Activated naive CD4-positive, alpha-beta T cell treated with anti-CD3 and anti-CD28 coated beads, Interleukin-2, amount 50 U/mL, for 72 hours (primary cell): ENCODE measurements around the gene SLC6A19. TPM values are rescaled to one million over a fixed set of nuclear protein-coding genes. Genes with fewer than 3 reads are reported as not detected.

ENCODE experiments used
- ATAC-seq, 2 donors: fragments of 150-1000 bp; cut with Tn5 transposase; 2 replicates each; pipeline ENCODE4 v1.10.0; 2021; ENCODE audit warnings: mild to moderate bottlenecking in 2 of 2, moderate library complexity in 2 of 2
- DNase-seq, 2 donors: peaks; one replicate each; pipeline ENCODE4 v3.0.0; 2021 to 2022; ENCODE audit warnings: low spot score in 2 of 2
- H3K27ac Mint-ChIP-seq, 2 donors: one replicate each; pipeline ENCODE4 v1.8.0; 2022; ENCODE audit warnings: mild to moderate bottlenecking in 2 of 2, mixed read lengths in 2 of 2
- H3K36me3 Mint-ChIP-seq, 2 donors: one replicate each; pipeline ENCODE4 v1.8.0; 2022; ENCODE audit warnings: mixed read lengths in 2 of 2
- H3K9me3 Mint-ChIP-seq, 2 donors: one replicate each; pipeline ENCODE4 v1.8.0; 2022; ENCODE audit warnings: mixed read lengths in 2 of 2
- total RNA-seq, 2 donors: library from RNA; stranded (reverse); gene quantifications; one replicate each; pipeline ENCODE4 v1.2.3, GENCODE V29; 2022

The SLC6A19 gene
- total RNA-seq, 2 donors from 2014 or later, result not detected

GRCh38 chr5:1231354-1231905 is 30.0 kb downstream of the SLC6A19 start:
- Mint-ChIP-seq H3K27ac (no peak overlapping the region), H3K9me3 (peaks cover 7 to 8% of the 10 kb centered on the region in 2 donors), H3K36me3 (peaks cover 7 to 8% of the 10 kb centered on the region in 2 donors)
- DNase-seq (no peak), ATAC-seq (no peak)

GRCh38 chr5:1232780-1233179 is 31.4 kb downstream of the SLC6A19 start:
- peaks cover 8 to 10% of the 10 kb centered on the region in 2 donors for H3K9me3 Mint-ChIP-seq
- no peak overlapping the region for H3K27ac Mint-ChIP-seq
- ATAC-seq (no peak), DNase-seq (no peak)
- peaks cover 7 to 11% of the 10 kb centered on the region in 2 donors for H3K36me3 Mint-ChIP-seq

- H3K27ac Mint-ChIP-seq, result no peak overlapping the region
- peaks cover 7 to 11% of the 10 kb centered on the region in 2 donors for H3K36me3 Mint-ChIP-seq
- ATAC-seq (no peak), DNase-seq (no peak)
- peaks cover 8 to 10% of the 10 kb centered on the region in 2 donors for H3K9me3 Mint-ChIP-seq
Measured at GRCh38 chr5:1235379-1235778, 34.0 kb downstream of the SLC6A19 start.

GRCh38 chr5:1235838-1236237 is 34.4 kb downstream of the SLC6A19 start:
- peaks cover 8 to 10% of the 10 kb centered on the region in 2 donors for H3K9me3 Mint-ChIP-seq
- no peak for ATAC-seq
- no peak for DNase-seq
- H3K27ac Mint-ChIP-seq, result no peak overlapping the region
- H3K36me3 Mint-ChIP-seq, result peaks cover 7 to 11% of the 10 kb centered on the region in 2 donors

GRCh38 chr5:1239505-1240251 is 38.3 kb downstream of the SLC6A19 start:
- DNase-seq (no peak), ATAC-seq (no peak)
- Mint-ChIP-seq H3K36me3 (peaks cover 7 to 11% of the 10 kb centered on the region in 2 donors), H3K9me3 (peaks cover 8 to 10% of the 10 kb centered on the region in 2 donors), H3K27ac (no peak overlapping the region)

GRCh38 chr5:1240496-1241260 is 39.3 kb downstream of the SLC6A19 start:
- no peak for DNase-seq
- peaks cover 6 to 11% of the 10 kb centered on the region in 2 donors for H3K36me3 Mint-ChIP-seq
- no peak overlapping the region for H3K27ac Mint-ChIP-seq
- H3K9me3 Mint-ChIP-seq, result peaks cover 6 to 9% of the 10 kb centered on the region in 2 donors
- ATAC-seq, result no peak

- no peak for DNase-seq
- peaks cover 0 to 1% of the 10 kb centered on the region in 2 donors for H3K36me3 Mint-ChIP-seq
- no peak for ATAC-seq
- H3K9me3 Mint-ChIP-seq, result peaks cover 0 to under 1% of the 10 kb centered on the region in 2 donors
- H3K27ac Mint-ChIP-seq, result no peak overlapping the region
Measured at GRCh38 chr5:1241509-1242080, 40.2 kb downstream of the SLC6A19 start.

- no peak for ATAC-seq
- DNase-seq, result no peak
- Mint-ChIP-seq H3K27ac (no peak overlapping the region), H3K9me3 (no peaks in the 10 kb centered on the region), H3K36me3 (no peaks in the 10 kb centered on the region)
Measured at GRCh38 chr5:1242733-1243486, 41.5 kb downstream of the SLC6A19 start.

- Mint-ChIP-seq H3K27ac (no peak overlapping the region), H3K36me3 (no peaks in the 10 kb centered on the region), H3K9me3 (no peaks in the 10 kb centered on the region)
- ATAC-seq, result no peak
- DNase-seq, result no peak
Measured at GRCh38 chr5:1243487-1244130, 42.2 kb downstream of the SLC6A19 start.

GRCh38 chr5:1244255-1244654 is 42.9 kb downstream of the SLC6A19 start:
- Mint-ChIP-seq H3K36me3 (no peaks in the 10 kb centered on the region), H3K9me3 (no peaks in the 10 kb centered on the region), H3K27ac (no peak overlapping the region)
- no peak for ATAC-seq
- DNase-seq, result no peak

GRCh38 chr5:1244976-1245375 is 43.6 kb downstream of the SLC6A19 start:
- ATAC-seq (no peak), DNase-seq (no peak)
- no peaks in the 10 kb centered on the region for H3K9me3 Mint-ChIP-seq
- H3K27ac Mint-ChIP-seq, result no peak overlapping the region
- no peaks in the 10 kb centered on the region for H3K36me3 Mint-ChIP-seq

- DNase-seq, result no peak
- Mint-ChIP-seq H3K9me3 (no peaks in the 10 kb centered on the region), H3K36me3 (no peaks in the 10 kb centered on the region), H3K27ac (no peak overlapping the region)
- no peak for ATAC-seq
Measured at GRCh38 chr5:1245905-1246576, 44.6 kb downstream of the SLC6A19 start.

GRCh38 chr5:1246711-1247431 is 45.5 kb downstream of the SLC6A19 start:
- Mint-ChIP-seq H3K36me3 (no peaks in the 10 kb centered on the region), H3K27ac (no peak overlapping the region), H3K9me3 (no peaks in the 10 kb centered on the region)
- no peak for ATAC-seq
- peak in 1 of 2 donors; percentile 22 for DNase-seq

GRCh38 chr5:1247811-1248210 is 46.4 kb downstream of the SLC6A19 start:
- Mint-ChIP-seq H3K36me3 (no peaks in the 10 kb centered on the region), H3K9me3 (no peaks in the 10 kb centered on the region), H3K27ac (no peak overlapping the region)
- ATAC-seq (no peak), DNase-seq (no peak)
